K562 (cell line): ENCODE measurements around the gene CELSR2. TPM values are rescaled to one million over a fixed set of nuclear protein-coding genes. Genes with fewer than 3 reads are reported as not detected.

Experiments
- BCL6 ChIP-seq: fragments of 250-450 bp; sonication (Bioruptor Pico); IDR thresholded peaks from 2 replicates; pipeline ENCODE4 v1.4.0; 2020
- FOXM1 ChIP-seq, 2 experiments: fragments of 450-650 bp in 1 of 2; sonication (generic) in 1 of 2; formaldehyde crosslinking in 1 of 2; IDR thresholded peaks; 2 replicates each; pipeline versions ENCODE4 v1.6.1 to v1.9.0; 2017 to 2022; ENCODE audit warnings: low read depth in 2 of 2, mild to moderate bottlenecking in 2 of 2, missing genetic modification reagents in 1 of 2, moderate library complexity in 1 of 2
- GATAD2A ChIP-seq: fragments of 450-650 bp; IDR thresholded peaks from 2 replicates; pipeline ENCODE4 v1.6.1; 2017
- HIVEP1 ChIP-seq: fragments of 250-450 bp; sonication (Bioruptor Pico); IDR thresholded peaks from 2 replicates; pipeline ENCODE4 v1.4.0; 2020; ENCODE audit warnings: mild to moderate bottlenecking
- IRF2 ChIP-seq: sonication (generic); formaldehyde crosslinking; IDR thresholded peaks from 2 replicates; pipeline ENCODE4 v1.8.1; 2022; ENCODE audit warnings: mild to moderate bottlenecking, missing genetic modification reagents
- NR2F6 ChIP-seq: fragments of 450-650 bp; formaldehyde crosslinking; IDR thresholded peaks from 2 replicates; pipeline ENCODE4 v1.4.0; 2020; ENCODE audit warnings: mild to moderate bottlenecking
- PTBP1 ChIP-seq: fragments of 200-400 bp; formaldehyde crosslinking; IDR thresholded peaks from 2 replicates; pipeline ENCODE4 v1.6.1; 2017; ENCODE audit warnings: low read depth, low read length
- RBM14 ChIP-seq: fragments of 200-400 bp; formaldehyde crosslinking; IDR thresholded peaks from 2 replicates; pipeline ENCODE4 v1.6.1; 2018; ENCODE audit warnings: low read depth, mild to moderate bottlenecking, low read length, moderate library complexity, borderline replicate concordance; ENCODE audit not compliant: insufficient read depth
- TBL1XR1 ChIP-seq, 2 experiments: IDR thresholded peaks; 2 replicates each; pipeline ENCODE4 v1.6.1; 2012; ENCODE audit warnings: improper control_type of control experiment in 2 of 2, low read length in 2 of 2, mild to moderate bottlenecking in 1 of 2
- ZFPM2 ChIP-seq: fragments of 250-450 bp; sonication (Bioruptor Pico); IDR thresholded peaks from 2 replicates; pipeline ENCODE4 v1.5.1; 2022; ENCODE audit warnings: mild to moderate bottlenecking
- polyA plus RNA-seq, 8 experiments: library from polyadenylated mRNA; depleted of rRNA in 4 of 8; stranded (reverse) in 5 of 8; unstranded in 3 of 8; fragments of >200 nt; fragmentation: Nextera tagmentation in 2 of 8; fragmentation: Illumina TruSeq in 1 of 8; extraction: Ambion mirVana in 2 of 8; extraction: Trizol in 1 of 8; gene quantifications; 2 replicates each; pipeline versions ENCODE4 v1.2.1 to v1.2.3, GENCODE V29; 2011 to 2014; ENCODE audit warnings: inconsistent platforms in 1 of 8, missing spikeins in 1 of 8
- total RNA-seq, 7 experiments: library from RNA; depleted of rRNA in 6 of 7; stranded (reverse); fragments of >200 nt in 6 of 7; fragmentation: Illumina TruSeq in 2 of 7; extraction: Trizol in 2 of 7; gene quantifications; 2 replicates each; pipeline versions ENCODE4 v1.2.1 to v1.2.3, GENCODE V29; 2011 to 2021; ENCODE audit warnings: low replicate concordance in 1 of 7
- TF ChIP-seq, protein P1 (sequence below): conservative IDR thresholded peaks from 2 replicates; pipeline ENCODE4 v1.6.1; 2011; ENCODE audit warnings: low read depth, mild to moderate bottlenecking, low read length; ENCODE audit not compliant: control insufficient read depth
- TF ChIP-seq, protein P2 (sequence below): fragments of 250-450 bp; sonication (Bioruptor Pico); IDR thresholded peaks from 2 replicates; pipeline ENCODE4 v1.5.0; 2021; ENCODE audit warnings: mild to moderate bottlenecking, moderate library complexity
- TF ChIP-seq, protein P3 (sequence below): fragments of 450-650 bp; IDR thresholded peaks from 2 replicates; pipeline ENCODE4 v1.6.1; 2014; ENCODE audit warnings: low read depth, mild to moderate bottlenecking, moderate library complexity, borderline replicate concordance
- TF ChIP-seq, protein P4 (sequence below): fragments of 450-650 bp; conservative IDR thresholded peaks from 2 replicates; pipeline ENCODE4 v1.6.1; 2016; ENCODE audit warnings: missing genetic modification characterization, low read depth, mild to moderate bottlenecking, missing compliant biosample characterization, moderate library complexity
- TF ChIP-seq, protein P5 (sequence below): fragments of 450-650 bp; IDR thresholded peaks from 2 replicates; pipeline ENCODE4 v1.6.1; 2017; ENCODE audit warnings: antibody characterized with exemption, mild to moderate bottlenecking

CELSR2 gene
- total and polyA plus RNA-seq, 9 of the 15 experiments (the other 6 are each of a cell fraction or from before 2014, with no cell fraction given): 0.31 to 21.9 (median 4.2) TPM

DNA sequence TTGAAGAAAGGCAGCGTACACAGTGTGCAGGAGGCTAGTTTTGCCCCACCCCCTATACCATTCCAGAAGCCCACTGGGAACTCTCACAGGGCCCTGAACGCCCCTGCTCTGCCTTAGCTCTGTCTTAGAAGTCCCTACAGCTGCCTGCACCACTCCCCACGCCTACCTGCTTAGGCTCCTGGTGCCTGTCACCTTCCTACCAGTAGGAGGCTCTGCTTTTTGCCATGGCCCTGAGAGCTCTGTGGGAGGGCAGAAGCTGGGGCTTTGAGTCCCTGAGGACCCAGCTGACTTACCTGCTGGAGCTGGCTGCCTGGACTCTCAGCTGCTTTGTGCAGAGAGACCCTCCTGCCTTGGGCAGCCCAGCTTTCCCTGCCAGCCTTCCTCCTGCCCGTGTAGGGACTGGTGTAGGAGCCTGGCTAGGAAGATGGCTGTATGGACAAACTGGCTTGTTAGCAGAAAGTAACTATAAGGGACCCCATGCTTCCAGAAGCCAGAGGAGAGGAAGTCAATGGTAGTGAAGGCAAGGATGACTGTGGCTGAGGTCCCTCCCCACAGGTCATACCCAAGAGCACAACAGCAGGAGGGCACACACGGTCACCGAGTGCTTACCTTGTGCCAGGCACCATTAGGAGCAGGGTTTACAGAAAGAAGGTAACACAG is 9.8 kb upstream of the CELSR2 start (continued):
- TF ChIP-seq GATAD2A: no peak
- TF ChIP-seq, protein P1, sequence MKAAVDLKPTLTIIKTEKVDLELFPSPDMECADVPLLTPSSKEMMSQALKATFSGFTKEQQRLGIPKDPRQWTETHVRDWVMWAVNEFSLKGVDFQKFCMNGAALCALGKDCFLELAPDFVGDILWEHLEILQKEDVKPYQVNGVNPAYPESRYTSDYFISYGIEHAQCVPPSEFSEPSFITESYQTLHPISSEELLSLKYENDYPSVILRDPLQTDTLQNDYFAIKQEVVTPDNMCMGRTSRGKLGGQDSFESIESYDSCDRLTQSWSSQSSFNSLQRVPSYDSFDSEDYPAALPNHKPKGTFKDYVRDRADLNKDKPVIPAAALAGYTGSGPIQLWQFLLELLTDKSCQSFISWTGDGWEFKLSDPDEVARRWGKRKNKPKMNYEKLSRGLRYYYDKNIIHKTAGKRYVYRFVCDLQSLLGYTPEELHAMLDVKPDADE: no peak
- TF ChIP-seq IRF2 (CRISPR knock-in tag): no peak
- TF ChIP-seq, protein P2, sequence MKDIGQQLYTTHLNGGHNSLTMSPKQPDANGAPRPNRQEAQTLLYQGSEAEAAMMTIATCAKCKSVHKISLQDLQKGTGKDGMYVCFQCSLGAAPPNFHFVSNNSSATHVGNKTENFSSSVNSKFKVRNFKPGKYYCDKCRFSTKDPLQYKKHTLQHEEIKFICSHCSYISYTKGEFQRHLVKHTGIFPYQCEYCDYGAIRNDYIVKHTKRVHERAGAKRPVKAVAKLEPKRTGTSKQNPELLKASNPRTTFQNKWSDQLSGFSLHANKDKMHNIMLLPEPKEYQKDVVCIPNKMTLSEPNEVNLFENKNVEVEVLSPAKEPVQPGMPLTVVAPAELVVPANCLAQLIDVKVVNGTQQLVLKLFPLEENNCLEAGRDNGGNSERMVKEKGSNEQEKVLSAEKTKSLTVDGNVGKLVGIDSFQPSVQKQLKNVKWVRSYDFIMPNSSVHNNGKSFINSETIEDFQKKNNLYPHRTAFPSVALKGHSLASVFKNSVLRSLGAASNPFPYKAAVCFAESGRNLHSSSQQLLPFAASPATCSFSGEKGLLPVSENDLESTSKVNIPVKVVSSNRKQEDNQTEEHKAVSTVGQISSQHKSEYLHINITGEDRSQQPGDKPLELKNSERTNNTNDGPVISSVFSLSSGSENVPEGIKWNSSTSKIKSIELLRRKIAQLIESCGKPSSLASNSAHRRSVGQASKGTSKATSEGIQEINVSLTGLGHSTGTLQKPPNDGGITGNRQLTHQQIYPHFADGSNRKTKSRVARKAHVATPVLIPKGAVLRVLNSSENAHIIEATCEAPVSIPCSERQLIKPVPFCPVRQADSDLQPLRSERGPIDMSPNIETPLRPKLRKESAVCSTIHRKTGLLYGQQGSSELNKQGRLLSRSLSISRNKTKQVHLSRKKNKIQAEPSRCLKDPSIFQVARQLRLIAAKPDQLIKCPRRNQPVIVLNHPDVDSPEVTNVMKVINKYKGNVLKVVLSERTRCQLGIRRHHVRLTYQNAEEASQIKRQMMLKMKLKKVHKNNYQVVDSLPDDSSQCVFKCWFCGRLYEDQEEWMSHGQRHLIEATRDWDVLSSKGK (CRISPR knock-in tag): 0 out of 2 replicates have a peak, but pooled peaks have one; percentile 10
- no peak for TF ChIP-seq BCL6 (CRISPR knock-in tag)
- TF ChIP-seq RBM14: no peak
- TF ChIP-seq TBL1XR1 (IDR thresholded peaks at IDR 0.05; ENCODE audit: low read length in 2 of 2): no peak
- 0 out of 2 replicates have a peak, but pooled peaks have one; percentile 10 for TF ChIP-seq ZFPM2 (CRISPR knock-in tag)
- TF ChIP-seq, protein P3, sequence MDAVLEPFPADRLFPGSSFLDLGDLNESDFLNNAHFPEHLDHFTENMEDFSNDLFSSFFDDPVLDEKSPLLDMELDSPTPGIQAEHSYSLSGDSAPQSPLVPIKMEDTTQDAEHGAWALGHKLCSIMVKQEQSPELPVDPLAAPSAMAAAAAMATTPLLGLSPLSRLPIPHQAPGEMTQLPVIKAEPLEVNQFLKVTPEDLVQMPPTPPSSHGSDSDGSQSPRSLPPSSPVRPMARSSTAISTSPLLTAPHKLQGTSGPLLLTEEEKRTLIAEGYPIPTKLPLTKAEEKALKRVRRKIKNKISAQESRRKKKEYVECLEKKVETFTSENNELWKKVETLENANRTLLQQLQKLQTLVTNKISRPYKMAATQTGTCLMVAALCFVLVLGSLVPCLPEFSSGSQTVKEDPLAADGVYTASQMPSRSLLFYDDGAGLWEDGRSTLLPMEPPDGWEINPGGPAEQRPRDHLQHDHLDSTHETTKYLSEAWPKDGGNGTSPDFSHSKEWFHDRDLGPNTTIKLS: no peak
- no peak for TF ChIP-seq PTBP1
- TF ChIP-seq HIVEP1 (CRISPR knock-in tag): no peak
- TF ChIP-seq, protein P4, sequence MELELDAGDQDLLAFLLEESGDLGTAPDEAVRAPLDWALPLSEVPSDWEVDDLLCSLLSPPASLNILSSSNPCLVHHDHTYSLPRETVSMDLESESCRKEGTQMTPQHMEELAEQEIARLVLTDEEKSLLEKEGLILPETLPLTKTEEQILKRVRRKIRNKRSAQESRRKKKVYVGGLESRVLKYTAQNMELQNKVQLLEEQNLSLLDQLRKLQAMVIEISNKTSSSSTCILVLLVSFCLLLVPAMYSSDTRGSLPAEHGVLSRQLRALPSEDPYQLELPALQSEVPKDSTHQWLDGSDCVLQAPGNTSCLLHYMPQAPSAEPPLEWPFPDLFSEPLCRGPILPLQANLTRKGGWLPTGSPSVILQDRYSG: no peak
- TF ChIP-seq NR2F6 (CRISPR knock-in tag): no peak
- TF ChIP-seq FOXM1 (IDR thresholded peaks at IDR 0.05; ENCODE audit: low read depth): no peak
- TF ChIP-seq FOXM1 (CRISPR knock-in tag; IDR thresholded peaks at IDR 0.05; ENCODE audit: low read depth): no peak
- TF ChIP-seq, protein P5, sequence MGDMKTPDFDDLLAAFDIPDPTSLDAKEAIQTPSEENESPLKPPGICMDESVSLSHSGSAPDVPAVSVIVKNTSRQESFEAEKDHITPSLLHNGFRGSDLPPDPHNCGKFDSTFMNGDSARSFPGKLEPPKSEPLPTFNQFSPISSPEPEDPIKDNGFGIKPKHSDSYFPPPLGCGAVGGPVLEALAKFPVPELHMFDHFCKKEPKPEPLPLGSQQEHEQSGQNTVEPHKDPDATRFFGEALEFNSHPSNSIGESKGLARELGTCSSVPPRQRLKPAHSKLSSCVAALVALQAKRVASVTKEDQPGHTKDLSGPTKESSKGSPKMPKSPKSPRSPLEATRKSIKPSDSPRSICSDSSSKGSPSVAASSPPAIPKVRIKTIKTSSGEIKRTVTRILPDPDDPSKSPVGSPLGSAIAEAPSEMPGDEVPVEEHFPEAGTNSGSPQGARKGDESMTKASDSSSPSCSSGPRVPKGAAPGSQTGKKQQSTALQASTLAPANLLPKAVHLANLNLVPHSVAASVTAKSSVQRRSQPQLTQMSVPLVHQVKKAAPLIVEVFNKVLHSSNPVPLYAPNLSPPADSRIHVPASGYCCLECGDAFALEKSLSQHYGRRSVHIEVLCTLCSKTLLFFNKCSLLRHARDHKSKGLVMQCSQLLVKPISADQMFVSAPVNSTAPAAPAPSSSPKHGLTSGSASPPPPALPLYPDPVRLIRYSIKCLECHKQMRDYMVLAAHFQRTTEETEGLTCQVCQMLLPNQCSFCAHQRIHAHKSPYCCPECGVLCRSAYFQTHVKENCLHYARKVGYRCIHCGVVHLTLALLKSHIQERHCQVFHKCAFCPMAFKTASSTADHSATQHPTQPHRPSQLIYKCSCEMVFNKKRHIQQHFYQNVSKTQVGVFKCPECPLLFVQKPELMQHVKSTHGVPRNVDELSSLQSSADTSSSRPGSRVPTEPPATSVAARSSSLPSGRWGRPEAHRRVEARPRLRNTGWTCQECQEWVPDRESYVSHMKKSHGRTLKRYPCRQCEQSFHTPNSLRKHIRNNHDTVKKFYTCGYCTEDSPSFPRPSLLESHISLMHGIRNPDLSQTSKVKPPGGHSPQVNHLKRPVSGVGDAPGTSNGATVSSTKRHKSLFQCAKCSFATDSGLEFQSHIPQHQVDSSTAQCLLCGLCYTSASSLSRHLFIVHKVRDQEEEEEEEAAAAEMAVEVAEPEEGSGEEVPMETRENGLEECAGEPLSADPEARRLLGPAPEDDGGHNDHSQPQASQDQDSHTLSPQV: no peak
